ENCODE results near the gene MARK3.

- no peak for TF ChIP-seq EP300 (IDR thresholded peaks at IDR 0.05)
- no peak for TF ChIP-seq CTCF (IDR thresholded peaks at IDR 0.05)
- TF ChIP-seq POLR2A (IDR thresholded peaks at IDR 0.05), result no peak
- TF ChIP-seq POLR2AphosphoS5 (IDR thresholded peaks at IDR 0.05), result no peak
Observed at GRCh38 chr14:103362780-103363179, 22.4 kb upstream of the MARK3 start.
